ENCODE data around the gene GM2A. TPM values are rescaled to one million over a fixed set of nuclear protein-coding genes. Genes with fewer than 3 reads are reported as not detected.
"Not testable (repeated sequence)": the region's sequence is repeated elsewhere in the genome, so short reads cannot be mapped to it uniquely, and the experiment has no call there.

GM2A gene
- polyA plus RNA-seq, 3 donors, result 28.3 to 29.8 (median 28.4) TPM

GRCh38 chr5:151251001-151251551 lies 1.9 kb upstream of the GM2A start:
- no peak for DNase-seq (ENCODE audit: low read depth in 3 of 3, low spot score in 2 of 3)

GRCh38 chr5:151251621-151252020 lies 1.4 kb upstream of the GM2A start:
- no peak for DNase-seq (ENCODE audit: low read depth in 3 of 3, low spot score in 2 of 3)

GRCh38 chr5:151253605-151253950 lies 593 bp downstream of the GM2A start:
- no peak for DNase-seq (ENCODE audit: low read depth in 3 of 3, low spot score in 2 of 3)

GRCh38 chr5:151254556-151254955 lies 1.6 kb downstream of the GM2A start:
- no peak for DNase-seq (ENCODE audit: low read depth in 3 of 3, low spot score in 2 of 3)

- not testable (repeated sequence) for DNase-seq (ENCODE audit: low read depth in 3 of 3, low spot score in 2 of 3)
Observed at GRCh38 chr5:151254990-151255389, 2.0 kb downstream of the GM2A start.

- DNase-seq (ENCODE audit: low read depth in 3 of 3, low spot score in 2 of 3), result no peak
Observed at GRCh38 chr5:151255621-151256286, 2.8 kb downstream of the GM2A start.

- no peak for DNase-seq (ENCODE audit: low read depth in 3 of 3, low spot score in 2 of 3)
Observed at GRCh38 chr5:151257731-151258181, 4.8 kb downstream of the GM2A start.

- DNase-seq (ENCODE audit: low read depth in 3 of 3, low spot score in 2 of 3), result no peak
Observed at GRCh38 chr5:151258201-151258611, 5.2 kb downstream of the GM2A start.

- no peak for DNase-seq (ENCODE audit: low read depth in 3 of 3, low spot score in 2 of 3)
Observed at GRCh38 chr5:151258816-151259215, 5.8 kb downstream of the GM2A start.

GRCh38 chr5:151259931-151260330 lies 6.9 kb downstream of the GM2A start:
- DNase-seq (ENCODE audit: low read depth in 3 of 3, low spot score in 2 of 3), result no peak

- DNase-seq (ENCODE audit: low read depth in 3 of 3, low spot score in 2 of 3), result no peak
Observed at GRCh38 chr5:151262532-151262931, 9.5 kb downstream of the GM2A start.

GRCh38 chr5:151264113-151264512 lies 11.1 kb downstream of the GM2A start:
- DNase-seq (ENCODE audit: low read depth in 3 of 3, low spot score in 2 of 3), result no peak

- no peak for DNase-seq (ENCODE audit: low read depth in 3 of 3, low spot score in 2 of 3)
Observed at GRCh38 chr5:151267491-151268260, 14.7 kb downstream of the GM2A start.

- no peak for DNase-seq (ENCODE audit: low read depth in 3 of 3, low spot score in 2 of 3)
Observed at GRCh38 chr5:151270599-151270998, 17.6 kb downstream of the GM2A start.

GRCh38 chr5:151271336-151271735 lies 18.4 kb downstream of the GM2A start:
- no peak for DNase-seq (ENCODE audit: low read depth in 3 of 3, low spot score in 2 of 3)

GRCh38 chr5:151274666-151275065 lies 21.7 kb downstream of the GM2A start:
- DNase-seq (ENCODE audit: low read depth in 3 of 3, low spot score in 2 of 3), result no peak

GRCh38 chr5:151275803-151276202 lies 22.8 kb downstream of the GM2A start:
- no peak for DNase-seq (ENCODE audit: low read depth in 3 of 3, low spot score in 2 of 3)

GRCh38 chr5:151278845-151279244 lies 25.9 kb downstream of the GM2A start:
- DNase-seq (ENCODE audit: low read depth in 3 of 3, low spot score in 2 of 3), result no peak

- DNase-seq (ENCODE audit: low read depth in 3 of 3, low spot score in 2 of 3), result no peak
Observed at GRCh38 chr5:151280443-151280842, 27.5 kb downstream of the GM2A start.

GRCh38 chr5:151281001-151281639 lies 28.1 kb downstream of the GM2A start:
- no peak for DNase-seq (ENCODE audit: low read depth in 3 of 3, low spot score in 2 of 3)

- no peak for DNase-seq (ENCODE audit: low read depth in 3 of 3, low spot score in 2 of 3)
Observed at GRCh38 chr5:151283120-151283825, 30.3 kb downstream of the GM2A start.

Measured in right renal cortex interstitium (tissue), 3 donors.